ENCODE measurements around the gene MTSS2.
"Not testable (repeated sequence)": the region's sequence is repeated elsewhere in the genome, so short reads cannot be mapped to it uniquely, and the experiment has no call there.

GRCh38 chr16:70670938-70671337, 14.9 kb downstream of the MTSS2 start:
- not testable (repeated sequence) for TF ChIP-seq CTCF (IDR thresholded peaks at IDR 0.05; ENCODE audit: poor library complexity, severe bottlenecking); REST (IDR thresholded peaks at IDR 0.05; ENCODE audit: borderline replicate concordance); EP300 (conservative IDR thresholded peaks at IDR 0.05; ENCODE audit: poor library complexity, severe bottlenecking); EZH2 (IDR thresholded peaks at IDR 0.05; ENCODE audit: borderline replicate concordance, insufficient read depth, low read length, poor library complexity, severe bottlenecking); RAD21 (conservative IDR thresholded peaks at IDR 0.05); POLR2AphosphoS5 (IDR thresholded peaks at IDR 0.05); MXI1 (conservative IDR thresholded peaks at IDR 0.05; ENCODE audit: poor library complexity, severe bottlenecking); SMC3 (conservative IDR thresholded peaks at IDR 0.05; ENCODE audit: poor library complexity); TAF1 (IDR thresholded peaks at IDR 0.05; ENCODE audit: low read depth)
